OCI-LY7 (cell line): Measurements from ENCODE around the gene SMIM10L1. TPM values are rescaled to one million over a fixed set of nuclear protein-coding genes. Genes with fewer than 3 reads are reported as not detected.

Experiments used
- BruUV-seq: library from RNA; stranded (reverse); fragments of 400-500 nt; replicated peaks from 2 replicates; lab custom pipeline; 2021; lab: Mats Ljungman, UMichigan
- CTCF ChIA-PET: fragments of 300-600 bp; sonication (Branson Sonifier 250); formaldehyde crosslinking; loops from one replicate; lab custom pipeline; 2022; ENCODE audit warnings: antibody characterized with exemption; ENCODE audit not compliant: unreplicated experiment; lab: Charles Lee
- POLR2A ChIA-PET: fragments of 300-600 bp; sonication (Branson Sonifier 250); formaldehyde crosslinking; loops from one replicate; lab custom pipeline; 2022; ENCODE audit warnings: antibody characterized with exemption; lab: Charles Lee
- DNase-seq: peaks from one replicate; pipeline ENCODE4 v3.0.0-alpha.2; 2015; ENCODE audit warnings: low spot score
- H2AFZ ChIP-seq: fragments of 200-600 bp; sonication (generic), shearing (Covaris generic); 2 replicates; pipeline ENCODE4 v1.6.1; 2014; ENCODE audit warnings: mild to moderate bottlenecking, antibody characterized with exemption, low read length, moderate library complexity
- H3K27ac ChIP-seq: fragments of 200-600 bp; sonication (generic); 2 replicates; pipeline ENCODE4 v1.5.1; 2014; ENCODE audit warnings: mixed run types, low read depth, mild to moderate bottlenecking, moderate library complexity, low read length, inconsistent platforms; ENCODE audit not compliant: poor library complexity, severe bottlenecking
- H3K36me3 ChIP-seq: fragments of 200-600 bp; sonication (generic); 2 replicates; pipeline ENCODE4 v1.6.1; 2014; ENCODE audit warnings: mild to moderate bottlenecking, antibody characterized with exemption, low read length, moderate library complexity, mixed read lengths; ENCODE audit not compliant: insufficient read depth
- H3K4me1 ChIP-seq: fragments of 200-600 bp; sonication (generic); 2 replicates; pipeline ENCODE4 v1.5.1; 2014; ENCODE audit warnings: mild to moderate bottlenecking, low read length; ENCODE audit not compliant: insufficient read depth, poor library complexity, severe bottlenecking
- H3K4me2 ChIP-seq: fragments of 200-600 bp; sonication (generic); 2 replicates; pipeline ENCODE4 v1.6.1; 2014; ENCODE audit warnings: mild to moderate bottlenecking, low read length
- H3K4me3 ChIP-seq: fragments of 200-600 bp; sonication (generic); 2 replicates; pipeline ENCODE4 v1.5.1; 2014; ENCODE audit warnings: mild to moderate bottlenecking, low read depth, low read length; ENCODE audit not compliant: poor library complexity, severe bottlenecking
- H3K79me2 ChIP-seq: fragments of 200-600 bp; sonication (generic); 2 replicates; pipeline ENCODE4 v1.6.1; 2016; ENCODE audit warnings: low read depth, mild to moderate bottlenecking, low read length, moderate library complexity, mixed read lengths; ENCODE audit not compliant: insufficient read depth
- H3K9me2 ChIP-seq: fragments of 200-600 bp; sonication (generic); 2 replicates; pipeline ENCODE4 v1.6.1; 2016; ENCODE audit warnings: mild to moderate bottlenecking, low read length, mixed read lengths; ENCODE audit not compliant: insufficient read depth
- H3K9me3 ChIP-seq: fragments of 200-600 bp; sonication (generic); 2 replicates; pipeline ENCODE4 v1.6.1; 2014; ENCODE audit warnings: mild to moderate bottlenecking, mixed run types, low read length, mixed read lengths
- H4K20me1 ChIP-seq: fragments of 200-600 bp; sonication (generic); 2 replicates; pipeline ENCODE4 v1.6.1; 2014; ENCODE audit warnings: mild to moderate bottlenecking, antibody characterized with exemption, low read length, moderate library complexity, mixed read lengths; ENCODE audit not compliant: insufficient read depth
- EZH2phosphoT487 ChIP-seq: fragments of 200-600 bp; sonication (generic); IDR thresholded peaks from 2 replicates; pipeline ENCODE4 v1.6.1; 2018; ENCODE audit warnings: low read depth, borderline replicate concordance, mild to moderate bottlenecking, mixed run types, antibody characterized with exemption, low read length, moderate library complexity, mixed read lengths
- intact Hi-C: fragments of 100-400 bp; cut with micrococcal nuclease; formaldehyde crosslinking; loops from one replicate; pipeline ENCODE4 v1.10.0; 2022; ENCODE audit not compliant: unreplicated experiment
- total RNA-seq, 2 experiments: library from RNA; depleted of rRNA in 1 of 2; stranded (reverse); fragments of >200 nt in 1 of 2; shearing (Covaris generic) in 1 of 2; gene quantifications; 2 replicates each; pipeline ENCODE4 v1.2.3, GENCODE V29; 2014 to 2022
- TF ChIP-seq, protein P1 (sequence below): fragments of 200-600 bp; sonication (generic); conservative IDR thresholded peaks from 2 replicates; pipeline ENCODE4 v1.5.1; 2014; ENCODE audit warnings: mild to moderate bottlenecking, antibody characterized with exemption, low read length, moderate library complexity, mixed read lengths

The SMIM10L1 gene
- total RNA-seq, 2 experiments from 2014 or later: 5.8 to 6.9 TPM

GRCh38 chr12:11178250-11178649 is 7.3 kb downstream of the SMIM10L1 start:
- no peaks in the 10 kb centered on the region for H3K36me3 ChIP-seq
- DNase-seq: no peak
- peaks cover 4% of the 10 kb centered on the region; the same call in 1 of the 2 replicates for H3K79me2 ChIP-seq
- BruUV-seq: no TSS peak
- H3K4me1 ChIP-seq: no peaks in the 10 kb centered on the region
- H4K20me1 ChIP-seq: no peaks in the 10 kb centered on the region
- TF ChIP-seq EZH2phosphoT487: no peak
- TF ChIP-seq, protein P1, sequence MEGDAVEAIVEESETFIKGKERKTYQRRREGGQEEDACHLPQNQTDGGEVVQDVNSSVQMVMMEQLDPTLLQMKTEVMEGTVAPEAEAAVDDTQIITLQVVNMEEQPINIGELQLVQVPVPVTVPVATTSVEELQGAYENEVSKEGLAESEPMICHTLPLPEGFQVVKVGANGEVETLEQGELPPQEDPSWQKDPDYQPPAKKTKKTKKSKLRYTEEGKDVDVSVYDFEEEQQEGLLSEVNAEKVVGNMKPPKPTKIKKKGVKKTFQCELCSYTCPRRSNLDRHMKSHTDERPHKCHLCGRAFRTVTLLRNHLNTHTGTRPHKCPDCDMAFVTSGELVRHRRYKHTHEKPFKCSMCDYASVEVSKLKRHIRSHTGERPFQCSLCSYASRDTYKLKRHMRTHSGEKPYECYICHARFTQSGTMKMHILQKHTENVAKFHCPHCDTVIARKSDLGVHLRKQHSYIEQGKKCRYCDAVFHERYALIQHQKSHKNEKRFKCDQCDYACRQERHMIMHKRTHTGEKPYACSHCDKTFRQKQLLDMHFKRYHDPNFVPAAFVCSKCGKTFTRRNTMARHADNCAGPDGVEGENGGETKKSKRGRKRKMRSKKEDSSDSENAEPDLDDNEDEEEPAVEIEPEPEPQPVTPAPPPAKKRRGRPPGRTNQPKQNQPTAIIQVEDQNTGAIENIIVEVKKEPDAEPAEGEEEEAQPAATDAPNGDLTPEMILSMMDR: no peak
- H3K27ac ChIP-seq: no peak overlapping the region
- H3K4me2 ChIP-seq: no peak overlapping the region
- intact Hi-C loops: no loop called here
- ChIA-PET POLR2A (no interaction called here), CTCF (no interaction called here)
- no peak overlapping the region for H2AFZ ChIP-seq
- no peak overlapping the region for H3K4me3 ChIP-seq
- no peaks in the 10 kb centered on the region for H3K9me2 ChIP-seq
- H3K9me3 ChIP-seq: no peaks in the 10 kb centered on the region

DNA sequence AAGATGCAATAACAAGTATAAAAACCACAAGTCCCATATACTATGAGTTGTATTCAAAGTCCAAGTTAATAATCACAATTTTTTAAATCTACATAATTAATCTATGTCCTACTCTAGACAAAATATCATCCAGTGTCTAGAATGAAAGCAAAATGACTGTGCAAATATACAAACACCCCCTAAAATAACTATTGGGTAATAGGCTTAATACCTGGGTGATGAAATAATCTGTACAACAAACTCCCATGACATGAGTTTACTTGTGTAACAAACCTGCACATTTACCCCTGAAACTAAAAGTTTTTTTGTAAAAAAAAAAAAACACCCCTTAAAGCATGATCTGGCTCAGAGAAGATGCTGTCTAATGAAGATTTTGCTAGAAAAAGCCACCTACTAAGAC is 11.5 kb downstream of the SMIM10L1 start:
- no peak for DNase-seq
- ChIA-PET CTCF (no interaction called here), POLR2A (no interaction called here)
- no peak overlapping the region for H3K27ac ChIP-seq
- H3K79me2 ChIP-seq: no peaks in the 10 kb centered on the region
- H2AFZ ChIP-seq: no peak overlapping the region
- H3K9me3 ChIP-seq: no peaks in the 10 kb centered on the region
- H3K9me2 ChIP-seq: no peaks in the 10 kb centered on the region
- TF ChIP-seq EZH2phosphoT487: no peak
- TF ChIP-seq, protein P1: no peak
- H3K4me1 ChIP-seq: no peaks in the 10 kb centered on the region
- BruUV-seq: no TSS peak
- no peak overlapping the region for H3K4me3 ChIP-seq
- intact Hi-C loops: no loop called here
- H3K4me2 ChIP-seq: no peak overlapping the region
- no peaks in the 10 kb centered on the region for H4K20me1 ChIP-seq
- H3K36me3 ChIP-seq: no peaks in the 10 kb centered on the region

DNA sequence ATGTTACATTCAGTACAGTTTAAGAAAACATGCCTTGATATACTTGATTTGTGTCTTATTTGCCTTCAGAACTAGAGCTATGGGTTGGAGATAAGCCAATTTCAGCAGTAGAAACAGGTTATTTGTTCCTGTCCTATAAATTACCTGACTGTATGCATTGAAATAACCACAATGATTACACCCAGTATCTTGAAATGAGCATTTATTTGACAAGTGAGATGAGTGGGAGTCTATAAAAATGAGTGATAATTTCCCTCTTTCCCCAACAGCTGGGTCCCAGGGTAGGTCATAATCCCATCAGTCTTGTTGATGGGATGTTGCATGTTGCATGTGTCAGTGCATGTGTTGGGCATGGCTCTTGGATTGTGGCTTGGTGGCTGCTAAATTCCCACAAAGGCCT is 12.0 kb downstream of the SMIM10L1 start:
- H3K4me2 ChIP-seq: no peak overlapping the region
- ChIA-PET CTCF (no interaction called here), POLR2A (no interaction called here)
- no peaks in the 10 kb centered on the region for H3K36me3 ChIP-seq
- H4K20me1 ChIP-seq: no peaks in the 10 kb centered on the region
- H3K4me1 ChIP-seq: no peaks in the 10 kb centered on the region
- H3K9me2 ChIP-seq: no peaks in the 10 kb centered on the region
- no peak for TF ChIP-seq EZH2phosphoT487
- TF ChIP-seq, protein P1: no peak
- DNase-seq: no peak
- no peak overlapping the region for H3K27ac ChIP-seq
- H3K4me3 ChIP-seq: no peak overlapping the region
- H2AFZ ChIP-seq: no peak overlapping the region
- intact Hi-C loops: no loop called here
- H3K79me2 ChIP-seq: no peaks in the 10 kb centered on the region
- no TSS peak for BruUV-seq
- H3K9me3 ChIP-seq: no peaks in the 10 kb centered on the region
